HepG2 (cell line): ENCODE data around the gene TBXA2R. TPM values are rescaled to one million over a fixed set of nuclear protein-coding genes. Genes with fewer than 3 reads are reported as not detected.

Experiments
- ARID5B ChIP-seq: IDR thresholded peaks from 2 replicates; pipeline ENCODE4 v1.4.0; 2020; ENCODE audit warnings: mild to moderate bottlenecking, missing genetic modification reagents
- ARNT ChIP-seq: fragments of 450-650 bp; IDR thresholded peaks from 2 replicates; pipeline ENCODE4 v1.6.1; 2017
- NR2F2 ChIP-seq: IDR thresholded peaks from 2 replicates; pipeline ENCODE4 v1.6.1; 2012; ENCODE audit warnings: low read depth, inconsistent platforms, borderline replicate concordance
- RAD51 ChIP-seq: fragments of 450-650 bp; IDR thresholded peaks from 2 replicates; pipeline ENCODE4 v1.6.1; 2016; ENCODE audit warnings: borderline replicate concordance
- REST ChIP-seq, 2 experiments: IDR thresholded peaks; 2 replicates each; pipeline ENCODE4 v1.6.1; 2011 to 2012; ENCODE audit warnings: low read length in 2 of 2, borderline replicate concordance in 1 of 2, low read depth in 1 of 2, mild to moderate bottlenecking in 1 of 2, moderate library complexity in 1 of 2
- TCF12 ChIP-seq, 2 experiments: fragments of 450-650 bp in 1 of 2; sonication (generic) in 1 of 2; formaldehyde crosslinking in 1 of 2; IDR thresholded peaks; 2 replicates each; pipeline versions ENCODE4 v1.6.1 to v1.8.0; 2017 to 2022; ENCODE audit warnings: antibody characterized with exemption in 1 of 2, mild to moderate bottlenecking in 1 of 2, missing genetic modification reagents in 1 of 2, moderate library complexity in 1 of 2
- ZFY ChIP-seq: sonication (generic); formaldehyde crosslinking; IDR thresholded peaks from 2 replicates; pipeline ENCODE4 v1.4.0; 2020; ENCODE audit warnings: missing genetic modification reagents
- ZNF10 ChIP-seq: sonication (generic); formaldehyde crosslinking; IDR thresholded peaks from 2 replicates; pipeline ENCODE4 v1.4.0; 2020; ENCODE audit warnings: mild to moderate bottlenecking, low read depth, missing genetic modification reagents, borderline replicate concordance
- ZNF12 ChIP-seq: sonication (generic); formaldehyde crosslinking; IDR thresholded peaks from 2 replicates; pipeline ENCODE4 v1.5.0; 2020; ENCODE audit warnings: missing genetic modification reagents
- ZNF441 ChIP-seq: sonication (generic); formaldehyde crosslinking; IDR thresholded peaks from 2 replicates; pipeline ENCODE4 v1.7.0; 2021; ENCODE audit warnings: missing genetic modification reagents, borderline replicate concordance
- ZNF546 ChIP-seq: sonication (generic); formaldehyde crosslinking; conservative IDR thresholded peaks from 2 replicates; pipeline ENCODE4 v1.8.1; 2023; ENCODE audit warnings: mild to moderate bottlenecking, missing genetic modification reagents
- ZNF557 ChIP-seq: sonication (generic); formaldehyde crosslinking; IDR thresholded peaks from 2 replicates; pipeline ENCODE4 v1.4.0; 2020; ENCODE audit warnings: missing genetic modification reagents
- polyA plus RNA-seq, 8 experiments: library from polyadenylated mRNA; depleted of rRNA in 3 of 8; stranded (reverse) in 7 of 8; unstranded in 1 of 8; fragments of >200 nt; fragmentation: Illumina TruSeq in 4 of 8; extraction: Trizol in 4 of 8; gene quantifications; 2 replicates each; pipeline versions ENCODE4 v1.2.1 to v1.2.3, GENCODE V29; 2011 to 2016; ENCODE audit warnings: low read depth in 4 of 8, missing spikeins in 1 of 8, mixed read lengths in 1 of 8; ENCODE audit not compliant: insufficient read depth in 1 of 8
- total RNA-seq, 5 experiments: library from RNA; depleted of rRNA; stranded (reverse); fragments of >200 nt; fragmentation: Illumina TruSeq; extraction: Trizol; gene quantifications; 2 replicates each; pipeline ENCODE4 v1.2.3, GENCODE V29; 2016; ENCODE audit warnings: low read depth in 1 of 5
- TF ChIP-seq, protein P1 (sequence below): sonication (generic); formaldehyde crosslinking; IDR thresholded peaks from 2 replicates; pipeline ENCODE4 v1.5.0; 2020; ENCODE audit warnings: mild to moderate bottlenecking, missing genetic modification reagents, moderate library complexity
- TF ChIP-seq, protein P2 (sequence below): sonication (generic); formaldehyde crosslinking; IDR thresholded peaks from 2 replicates; pipeline ENCODE4 v1.9.0; 2021; ENCODE audit warnings: missing genetic modification reagents, borderline replicate concordance
- TF ChIP-seq, protein P3 (sequence below): sonication (generic); formaldehyde crosslinking; IDR thresholded peaks from 2 replicates; pipeline ENCODE4 v1.4.0; 2020; ENCODE audit warnings: mild to moderate bottlenecking, missing genetic modification reagents

TBXA2R gene
- total and polyA plus RNA-seq, 2 of the 13 experiments (the other 11 are each of a cell fraction or from before 2014, with no cell fraction given), result 0.09 TPM; not detected in 1

GRCh38 chr19:3626473-3627350 is 20.0 kb upstream of the TBXA2R start, which contains the start of gene CACTIN (continued):
- TF ChIP-seq ARID5B (CRISPR knock-in tag) (peak; percentile 22; the same call in 1 of the 2 replicates), ZNF10 (CRISPR knock-in tag) (no peak), ZNF557 (CRISPR knock-in tag) (no peak), ZNF441 (CRISPR knock-in tag) (no peak; the same call in 1 of the 2 replicates), ZNF546 (CRISPR knock-in tag) (no peak; the same call in 1 of the 2 replicates), NR2F2 (no peak; the same call in 1 of the 2 replicates), ARNT (no peak), ZNF12 (CRISPR knock-in tag) (no peak), REST (IDR thresholded peaks at IDR 0.05; ENCODE audit: borderline replicate concordance in 1 of 2, low read depth in 1 of 2, low read length in 2 of 2) (no peak), RAD51 (no peak), ZFY (peak; percentile 87), TCF12 (IDR thresholded peaks at IDR 0.05) (no peak), TCF12 (CRISPR knock-in tag; IDR thresholded peaks at IDR 0.05) (no peak)
- TF ChIP-seq, protein P1, sequence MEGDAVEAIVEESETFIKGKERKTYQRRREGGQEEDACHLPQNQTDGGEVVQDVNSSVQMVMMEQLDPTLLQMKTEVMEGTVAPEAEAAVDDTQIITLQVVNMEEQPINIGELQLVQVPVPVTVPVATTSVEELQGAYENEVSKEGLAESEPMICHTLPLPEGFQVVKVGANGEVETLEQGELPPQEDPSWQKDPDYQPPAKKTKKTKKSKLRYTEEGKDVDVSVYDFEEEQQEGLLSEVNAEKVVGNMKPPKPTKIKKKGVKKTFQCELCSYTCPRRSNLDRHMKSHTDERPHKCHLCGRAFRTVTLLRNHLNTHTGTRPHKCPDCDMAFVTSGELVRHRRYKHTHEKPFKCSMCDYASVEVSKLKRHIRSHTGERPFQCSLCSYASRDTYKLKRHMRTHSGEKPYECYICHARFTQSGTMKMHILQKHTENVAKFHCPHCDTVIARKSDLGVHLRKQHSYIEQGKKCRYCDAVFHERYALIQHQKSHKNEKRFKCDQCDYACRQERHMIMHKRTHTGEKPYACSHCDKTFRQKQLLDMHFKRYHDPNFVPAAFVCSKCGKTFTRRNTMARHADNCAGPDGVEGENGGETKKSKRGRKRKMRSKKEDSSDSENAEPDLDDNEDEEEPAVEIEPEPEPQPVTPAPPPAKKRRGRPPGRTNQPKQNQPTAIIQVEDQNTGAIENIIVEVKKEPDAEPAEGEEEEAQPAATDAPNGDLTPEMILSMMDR (CRISPR knock-in tag), result 0 out of 2 replicates have a peak, but pooled peaks have one; percentile 25
- TF ChIP-seq, protein P2, sequence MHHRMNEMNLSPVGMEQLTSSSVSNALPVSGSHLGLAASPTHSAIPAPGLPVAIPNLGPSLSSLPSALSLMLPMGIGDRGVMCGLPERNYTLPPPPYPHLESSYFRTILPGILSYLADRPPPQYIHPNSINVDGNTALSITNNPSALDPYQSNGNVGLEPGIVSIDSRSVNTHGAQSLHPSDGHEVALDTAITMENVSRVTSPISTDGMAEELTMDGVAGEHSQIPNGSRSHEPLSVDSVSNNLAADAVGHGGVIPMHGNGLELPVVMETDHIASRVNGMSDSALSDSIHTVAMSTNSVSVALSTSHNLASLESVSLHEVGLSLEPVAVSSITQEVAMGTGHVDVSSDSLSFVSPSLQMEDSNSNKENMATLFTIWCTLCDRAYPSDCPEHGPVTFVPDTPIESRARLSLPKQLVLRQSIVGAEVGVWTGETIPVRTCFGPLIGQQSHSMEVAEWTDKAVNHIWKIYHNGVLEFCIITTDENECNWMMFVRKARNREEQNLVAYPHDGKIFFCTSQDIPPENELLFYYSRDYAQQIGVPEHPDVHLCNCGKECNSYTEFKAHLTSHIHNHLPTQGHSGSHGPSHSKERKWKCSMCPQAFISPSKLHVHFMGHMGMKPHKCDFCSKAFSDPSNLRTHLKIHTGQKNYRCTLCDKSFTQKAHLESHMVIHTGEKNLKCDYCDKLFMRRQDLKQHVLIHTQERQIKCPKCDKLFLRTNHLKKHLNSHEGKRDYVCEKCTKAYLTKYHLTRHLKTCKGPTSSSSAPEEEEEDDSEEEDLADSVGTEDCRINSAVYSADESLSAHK (CRISPR knock-in tag), result peak; percentile 43; the same call in 1 of the 2 replicates
- TF ChIP-seq, protein P3, sequence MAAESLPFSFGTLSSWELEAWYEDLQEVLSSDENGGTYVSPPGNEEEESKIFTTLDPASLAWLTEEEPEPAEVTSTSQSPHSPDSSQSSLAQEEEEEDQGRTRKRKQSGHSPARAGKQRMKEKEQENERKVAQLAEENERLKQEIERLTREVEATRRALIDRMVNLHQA, result no peak
